ENCODE data around the gene NRL.

The NRL gene

GRCh38 chr14:24075485-24076301 lies 39.1 kb downstream of the NRL start:
- peaks cover 1% of the 10 kb centered on the region for H3K36me3 Mint-ChIP-seq (ENCODE audit: insufficient read depth)
- no peaks in the 10 kb centered on the region for H3K9me3 Mint-ChIP-seq
- H3K4me3 Mint-ChIP-seq: no peak overlapping the region
- peaks cover 16% of the 10 kb centered on the region for H3K4me1 Mint-ChIP-seq
- H3K27me3 Mint-ChIP-seq: peaks cover 7% of the 10 kb centered on the region
- DNase-seq (ENCODE audit: low spot score in 2 of 2) (no peak), ATAC-seq (replicated peaks; ENCODE audit: extremely low read depth, poor library complexity, severe bottlenecking) (no peak)
- no peak overlapping the region for H3K27ac Mint-ChIP-seq (ENCODE audit: low read depth)

DNA sequence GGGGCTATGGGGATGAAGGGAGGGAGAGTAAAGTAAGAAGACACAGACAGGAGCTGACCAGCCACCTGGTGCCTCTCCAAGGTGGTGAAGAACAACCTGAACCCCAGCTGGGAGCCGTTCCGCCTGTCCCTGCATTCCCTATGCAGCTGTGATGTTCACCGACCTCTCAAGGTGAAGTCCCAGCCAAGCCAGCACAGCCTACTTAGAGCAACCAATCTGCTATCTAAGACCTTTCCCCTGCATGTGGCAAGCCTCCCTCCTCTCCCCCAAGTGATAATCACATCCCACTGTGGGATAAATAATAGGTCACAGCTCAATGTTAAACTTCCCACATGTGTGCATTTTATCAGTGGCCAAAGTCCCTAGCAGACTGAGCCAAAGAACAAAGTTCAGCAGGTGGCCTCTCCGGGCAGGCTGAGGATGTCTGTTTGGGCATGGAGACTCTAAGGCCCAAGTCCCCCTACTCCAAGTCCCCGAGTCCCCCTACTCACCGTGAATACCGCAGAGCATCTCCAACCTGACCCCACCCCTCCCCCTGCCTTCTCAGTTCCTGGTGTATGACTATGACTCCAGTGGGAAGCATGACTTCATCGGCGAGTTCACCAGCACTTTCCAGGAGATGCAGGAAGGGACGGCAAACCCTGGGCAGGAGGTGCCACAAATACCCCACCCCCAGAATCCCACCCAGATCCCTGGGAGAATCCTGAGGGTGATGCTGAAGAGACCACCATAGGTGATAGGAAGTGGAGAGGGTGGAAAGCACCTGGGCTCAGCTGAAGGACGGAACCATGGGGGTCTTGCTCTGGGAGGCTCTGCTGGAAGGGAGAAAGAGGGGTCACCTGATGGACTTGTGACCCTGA lies 39.9 kb downstream of the NRL start:
- ATAC-seq (replicated peaks; ENCODE audit: extremely low read depth, poor library complexity, severe bottlenecking): no peak
- no peak for DNase-seq (ENCODE audit: low spot score in 2 of 2)
- H3K36me3 Mint-ChIP-seq (ENCODE audit: insufficient read depth): peaks cover 1% of the 10 kb centered on the region
- no peaks in the 10 kb centered on the region for H3K9me3 Mint-ChIP-seq
- H3K27ac Mint-ChIP-seq (ENCODE audit: low read depth): no peak overlapping the region
- H3K4me1 Mint-ChIP-seq: peaks cover 8% of the 10 kb centered on the region
- peaks cover 12% of the 10 kb centered on the region for H3K27me3 Mint-ChIP-seq
- no peak overlapping the region for H3K4me3 Mint-ChIP-seq

GRCh38 chr14:24072881-24073877 lies 41.6 kb downstream of the NRL start:
- no peak for ATAC-seq (replicated peaks; ENCODE audit: extremely low read depth, poor library complexity, severe bottlenecking)
- H3K36me3 Mint-ChIP-seq (ENCODE audit: insufficient read depth): peaks cover 1% of the 10 kb centered on the region

GRCh38 chr14:24072436-24072835 lies 42.3 kb downstream of the NRL start:
- Mint-ChIP-seq H3K27ac (ENCODE audit: low read depth) (no peak overlapping the region), H3K4me1 (peaks cover 5% of the 10 kb centered on the region), H3K4me3 (no peak overlapping the region), H3K9me3 (no peaks in the 10 kb centered on the region), H3K27me3 (peaks cover 20% of the 10 kb centered on the region), H3K36me3 (ENCODE audit: insufficient read depth) (no peaks in the 10 kb centered on the region)
- ATAC-seq (replicated peaks; ENCODE audit: extremely low read depth, poor library complexity, severe bottlenecking): no peak
- no peak for DNase-seq (ENCODE audit: low spot score in 2 of 2)

More at GRCh38 chr14:24072881-24073877, 41.6 kb downstream of the NRL start:
- H3K4me3 Mint-ChIP-seq: no peak overlapping the region
- no peak for DNase-seq (ENCODE audit: low spot score in 2 of 2)
- no peak overlapping the region for H3K27ac Mint-ChIP-seq (ENCODE audit: low read depth)
- peaks cover 20% of the 10 kb centered on the region for H3K27me3 Mint-ChIP-seq
- no peaks in the 10 kb centered on the region for H3K9me3 Mint-ChIP-seq
- H3K4me1 Mint-ChIP-seq: peaks cover 5% of the 10 kb centered on the region

DNA sequence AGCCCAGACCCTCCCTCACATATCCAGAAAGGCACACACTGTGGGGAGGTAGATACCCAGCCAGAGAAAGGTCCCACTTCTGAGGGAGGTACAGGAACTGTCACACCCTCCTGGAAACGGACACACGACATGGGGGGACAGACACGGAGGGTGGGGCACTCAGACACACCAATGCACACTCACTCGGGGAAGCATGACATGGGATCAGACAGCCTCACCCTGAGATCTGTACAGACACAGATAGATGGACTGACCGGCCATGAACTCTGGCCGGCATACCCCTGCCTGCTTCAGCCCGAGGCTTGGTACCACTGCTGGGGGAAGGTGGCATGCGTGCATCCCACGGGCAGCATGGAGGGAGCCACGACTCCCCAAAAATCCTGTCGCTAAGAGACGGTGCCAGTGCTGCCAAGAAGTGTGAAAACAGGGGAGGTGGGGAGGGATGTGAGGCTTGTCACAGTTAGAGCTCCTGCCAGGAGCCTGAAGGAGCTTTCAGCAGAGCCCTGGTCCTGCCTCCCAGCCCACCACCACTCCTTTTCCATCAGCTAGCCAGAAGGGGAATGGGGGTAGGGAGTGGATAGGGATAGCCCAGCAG lies 42.8 kb downstream of the NRL start:
- Mint-ChIP-seq H3K4me1 (peaks cover 5% of the 10 kb centered on the region), H3K27me3 (peaks cover 20% of the 10 kb centered on the region), H3K9me3 (no peaks in the 10 kb centered on the region), H3K27ac (ENCODE audit: low read depth) (no peak overlapping the region), H3K4me3 (no peak overlapping the region), H3K36me3 (ENCODE audit: insufficient read depth) (no peaks in the 10 kb centered on the region)
- no peak for DNase-seq (ENCODE audit: low spot score in 2 of 2)
- no peak for ATAC-seq (replicated peaks; ENCODE audit: extremely low read depth, poor library complexity, severe bottlenecking)

DNA sequence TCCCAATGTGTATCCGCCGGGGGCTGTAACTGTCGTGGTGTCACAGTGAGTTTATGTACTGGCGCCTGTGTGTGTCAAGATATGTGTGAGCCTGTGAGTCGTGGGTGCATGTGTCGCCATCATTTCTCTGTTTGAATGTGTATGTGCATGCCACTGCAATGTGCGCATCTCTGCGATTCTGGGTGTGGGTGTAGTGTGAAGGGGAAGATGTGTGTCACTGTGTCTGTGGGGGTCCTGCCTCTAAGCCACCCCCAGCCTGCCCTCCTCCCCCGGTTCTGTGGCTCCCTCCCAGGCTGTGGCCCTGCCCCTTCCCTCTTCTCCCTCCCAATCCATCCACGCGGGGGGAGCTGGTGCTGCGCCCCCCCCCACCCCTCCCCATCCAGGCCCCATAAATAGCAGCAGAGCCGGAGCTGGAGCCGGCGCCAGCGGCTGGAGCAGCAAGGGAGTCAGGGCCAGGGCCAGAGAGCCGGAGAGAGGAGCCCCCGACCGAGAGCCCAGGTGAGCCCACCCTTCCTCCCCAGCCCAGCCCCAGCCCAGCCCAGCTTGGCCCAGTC lies 43.5 kb downstream of the NRL start, which contains the start of gene CPNE6:
TSS of gene CPNE6 (plus strand) at position 419 of the 554 bp plus-strand sequence. CDS start 1,375 bp downstream, outside the sequence.
- H3K27ac Mint-ChIP-seq (ENCODE audit: low read depth): no peak within 1 kb of the TSS
- peaks cover 20% of the 10 kb centered on the region for H3K27me3 Mint-ChIP-seq
- peaks cover 5% of the 10 kb centered on the region for H3K4me1 Mint-ChIP-seq
- H3K4me3 Mint-ChIP-seq: no peak within 1 kb of the TSS
- DNase-seq (ENCODE audit: low spot score in 2 of 2): no peak
- ATAC-seq (replicated peaks; ENCODE audit: extremely low read depth, poor library complexity, severe bottlenecking): no peak
- H3K36me3 Mint-ChIP-seq (ENCODE audit: insufficient read depth): no peaks in the 10 kb centered on the region
- no peaks in the 10 kb centered on the region for H3K9me3 Mint-ChIP-seq

DNA sequence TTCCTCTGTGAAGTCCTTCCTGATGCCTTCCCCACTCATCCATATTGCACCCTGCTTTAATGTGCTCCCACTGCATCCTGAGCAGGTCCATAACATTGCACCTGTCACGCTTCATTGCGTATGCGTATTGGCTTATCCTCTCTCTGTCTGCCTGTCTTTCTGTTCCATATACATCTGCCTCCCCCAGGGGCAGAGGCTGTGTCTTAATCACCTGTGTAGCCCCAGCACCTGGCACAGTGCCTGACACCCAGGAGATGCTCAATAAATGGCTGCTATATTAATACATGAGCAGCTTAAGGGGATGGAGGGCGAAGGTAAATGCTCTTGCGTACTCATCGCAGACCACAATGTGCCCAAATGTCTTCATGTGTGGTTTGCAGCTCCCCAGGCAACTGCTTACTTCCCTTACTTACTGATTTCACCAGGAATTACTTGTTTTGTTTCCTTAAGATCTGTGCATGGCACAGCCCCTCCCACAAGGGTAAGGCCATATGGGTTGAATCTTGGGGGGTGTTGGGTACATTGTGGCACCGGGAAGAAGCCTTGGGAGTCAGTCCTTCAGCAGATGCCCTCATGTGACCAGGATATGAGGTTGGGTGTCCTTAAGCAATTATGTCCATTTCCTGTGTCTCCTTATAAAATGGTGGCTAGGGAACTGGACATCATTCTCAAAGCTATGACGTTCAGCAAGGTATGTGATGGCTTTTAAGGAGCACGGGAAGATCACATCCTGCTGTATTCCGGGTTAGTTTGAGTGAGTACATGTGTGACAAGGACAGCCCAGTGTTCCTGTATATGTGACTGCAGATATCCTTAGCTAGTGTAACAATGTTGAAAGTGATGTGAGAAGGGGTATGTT lies 44.2 kb downstream of the NRL start:
- H3K36me3 Mint-ChIP-seq (ENCODE audit: insufficient read depth): no peaks in the 10 kb centered on the region
- H3K4me3 Mint-ChIP-seq: no peak overlapping the region
- no peak overlapping the region for H3K27ac Mint-ChIP-seq (ENCODE audit: low read depth)
- ATAC-seq (replicated peaks; ENCODE audit: extremely low read depth, poor library complexity, severe bottlenecking) (no peak), DNase-seq (ENCODE audit: low spot score in 2 of 2) (no peak)
- H3K27me3 Mint-ChIP-seq: peaks cover 20% of the 10 kb centered on the region
- no peaks in the 10 kb centered on the region for H3K9me3 Mint-ChIP-seq
- peaks cover 5% of the 10 kb centered on the region for H3K4me1 Mint-ChIP-seq

DNA sequence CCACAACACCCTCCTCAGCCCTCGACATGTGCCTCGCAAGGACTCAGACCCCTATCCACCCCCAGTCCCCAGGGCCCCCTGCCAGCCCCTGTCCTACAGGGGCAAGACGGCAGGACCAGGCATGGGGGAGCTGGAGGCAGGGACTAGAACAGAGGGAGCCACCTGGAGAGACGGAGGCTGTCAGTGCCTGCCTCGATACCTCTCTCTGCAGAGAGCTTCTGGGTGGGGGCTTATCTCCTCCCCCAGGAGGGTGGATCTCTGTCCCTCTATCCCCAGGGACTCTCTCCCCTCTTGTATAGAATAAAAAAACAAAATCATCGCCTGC lies 45.4 kb downstream of the NRL start:
- no peak overlapping the region for H3K27ac Mint-ChIP-seq (ENCODE audit: low read depth)
- ATAC-seq (replicated peaks; ENCODE audit: extremely low read depth, poor library complexity, severe bottlenecking) (no peak), DNase-seq (ENCODE audit: low spot score in 2 of 2) (no peak)
- H3K4me1 Mint-ChIP-seq: peaks cover 5% of the 10 kb centered on the region
- no peaks in the 10 kb centered on the region for H3K9me3 Mint-ChIP-seq
- H3K27me3 Mint-ChIP-seq: peaks cover 20% of the 10 kb centered on the region
- H3K36me3 Mint-ChIP-seq (ENCODE audit: insufficient read depth): no peaks in the 10 kb centered on the region
- no peak overlapping the region for H3K4me3 Mint-ChIP-seq

- DNase-seq (ENCODE audit: low spot score in 2 of 2): no peak
- ATAC-seq (replicated peaks; ENCODE audit: extremely low read depth, poor library complexity, severe bottlenecking): no peak
- no peaks in the 10 kb centered on the region for H3K9me3 Mint-ChIP-seq
- H3K36me3 Mint-ChIP-seq (ENCODE audit: insufficient read depth): no peaks in the 10 kb centered on the region
- H3K4me1 Mint-ChIP-seq: peaks cover 5% of the 10 kb centered on the region
- H3K27me3 Mint-ChIP-seq: peaks cover 20% of the 10 kb centered on the region
- no peak overlapping the region for H3K4me3 Mint-ChIP-seq
- H3K27ac Mint-ChIP-seq (ENCODE audit: low read depth): no peak overlapping the region
Measured at GRCh38 chr14:24068711-24069410, 45.9 kb downstream of the NRL start.

- ATAC-seq (replicated peaks; ENCODE audit: extremely low read depth, poor library complexity, severe bottlenecking) (no peak), DNase-seq (ENCODE audit: low spot score in 2 of 2) (no peak)
- Mint-ChIP-seq H3K9me3 (no peaks in the 10 kb centered on the region), H3K36me3 (ENCODE audit: insufficient read depth) (no peaks in the 10 kb centered on the region), H3K4me3 (no peak overlapping the region), H3K4me1 (peaks cover 5% of the 10 kb centered on the region), H3K27me3 (peaks cover 20% of the 10 kb centered on the region), H3K27ac (ENCODE audit: low read depth) (no peak overlapping the region)
Measured at GRCh38 chr14:24067133-24068082, 47.3 kb downstream of the NRL start.
